ES-I3 (cell line): ENCODE data around the gene PPP1R14C.
"Not testable (repeated sequence)": the region's sequence is repeated elsewhere in the genome, so short reads cannot be mapped to it uniquely, and the experiment has no call there.

Experiments
- H3K36me3 ChIP-seq: 2 replicates; pipeline ENCODE4 v1.6.1; 2013; ENCODE audit warnings: mild to moderate bottlenecking, low read length, control low read depth, moderate library complexity; ENCODE audit not compliant: insufficient read depth
- H3K4me1 ChIP-seq: 2 replicates; pipeline ENCODE4 v1.6.1; 2013; ENCODE audit warnings: mild to moderate bottlenecking, control low read depth, low read length; ENCODE audit not compliant: insufficient read depth
- H3K9ac ChIP-seq: 2 replicates; pipeline ENCODE4 v1.6.1; 2013; ENCODE audit warnings: low read depth, mild to moderate bottlenecking, low read length, moderate library complexity
- H3K9me3 ChIP-seq: 2 replicates; pipeline ENCODE4 v1.6.1; 2013; ENCODE audit warnings: mild to moderate bottlenecking, low read length, moderate library complexity; ENCODE audit not compliant: control insufficient read depth, insufficient read depth

PPP1R14C gene

GRCh38 chr6:150185732-150186117 is 42.9 kb downstream of the PPP1R14C start:
- no peak overlapping the region for H3K9ac ChIP-seq
- H3K36me3 ChIP-seq: no peaks in the 10 kb centered on the region
- H3K4me1 ChIP-seq: no peaks in the 10 kb centered on the region
- H3K9me3 ChIP-seq: no peaks in the 10 kb centered on the region

DNA sequence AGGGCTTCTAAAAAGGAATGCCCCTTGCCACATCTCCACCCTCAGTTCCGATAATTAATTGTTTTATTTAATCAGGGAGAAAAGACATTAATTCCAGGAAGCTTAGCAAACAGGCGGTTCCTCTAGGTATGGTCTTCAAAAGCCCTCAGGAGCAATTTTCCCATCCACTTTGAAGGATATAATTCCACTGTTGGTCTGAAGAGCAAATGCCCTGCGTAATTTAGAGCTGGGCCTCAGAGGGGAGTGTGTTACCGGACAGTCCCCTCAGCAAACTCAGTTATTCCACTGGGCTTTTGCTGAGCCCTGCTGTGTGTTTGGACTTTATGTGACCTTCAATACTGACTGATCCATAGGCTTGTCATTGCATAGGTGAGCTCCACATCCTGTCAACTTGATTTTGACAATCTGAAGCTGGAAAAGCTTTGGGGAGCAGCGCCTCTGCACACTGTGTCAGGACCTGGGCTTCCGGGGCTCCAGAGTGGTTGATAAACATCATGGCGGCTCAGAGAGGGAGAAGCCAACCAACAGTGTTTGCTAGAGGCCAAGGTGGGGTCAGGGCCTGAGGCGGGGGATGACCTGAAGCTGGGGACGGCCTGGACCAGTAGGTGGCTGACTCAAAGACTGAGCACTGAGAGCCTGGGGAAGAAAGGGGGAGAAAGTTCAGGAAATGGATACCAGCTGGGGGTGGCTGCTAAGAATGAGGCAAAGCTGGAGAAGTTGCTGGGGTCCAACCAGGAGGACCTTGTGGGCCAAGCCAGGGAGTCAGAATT is 43.5 kb downstream of the PPP1R14C start:
- Histone ChIP-seq H3K9ac (no peak overlapping the region), H3K36me3 (no peaks in the 10 kb centered on the region), H3K4me1 (no peaks in the 10 kb centered on the region), H3K9me3 (no peaks in the 10 kb centered on the region)

DNA sequence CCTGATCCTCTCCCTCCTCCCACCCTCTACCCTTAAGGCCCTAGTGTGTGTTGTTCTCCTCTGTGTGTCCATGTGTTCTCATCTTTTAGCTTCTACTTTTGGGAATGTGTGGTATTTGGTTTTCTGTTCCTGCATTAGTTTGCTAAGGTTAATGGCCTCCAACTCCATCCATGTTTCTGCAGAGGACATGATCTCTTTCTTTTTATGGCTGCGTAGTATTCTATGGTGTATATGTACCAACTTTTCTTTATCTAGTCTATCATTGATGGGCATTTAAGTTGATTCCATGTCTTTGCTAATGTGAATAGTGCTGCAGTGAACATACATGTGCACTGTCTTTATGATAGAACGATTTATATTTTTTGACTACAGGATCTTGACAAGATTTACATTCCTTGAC is 44.6 kb downstream of the PPP1R14C start:
- H3K9me3 ChIP-seq, H3K4me1 ChIP-seq, H3K9ac ChIP-seq, H3K36me3 ChIP-seq: not testable (repeated sequence)

DNA sequence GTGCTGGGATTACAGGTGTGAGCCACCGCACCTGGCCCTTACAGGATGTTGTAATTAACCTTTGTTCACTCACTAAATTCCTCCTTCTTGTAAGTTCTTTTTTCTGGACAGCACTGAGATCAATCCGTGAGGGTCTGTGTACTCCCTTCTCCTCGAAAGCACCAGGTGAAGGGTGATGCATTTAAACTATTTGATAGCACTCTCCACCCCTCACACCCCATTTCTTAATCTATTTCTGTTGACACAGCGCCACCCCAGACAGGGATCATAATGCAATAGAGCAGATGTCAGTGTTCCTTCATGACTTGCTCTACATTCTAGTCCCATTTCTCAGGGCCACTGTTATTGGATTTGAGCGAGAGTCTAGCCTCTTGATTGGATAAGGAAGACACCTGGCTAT is 46.3 kb downstream of the PPP1R14C start:
- H3K4me1 ChIP-seq: no peaks in the 10 kb centered on the region
- H3K9ac ChIP-seq: no peak overlapping the region
- H3K36me3 ChIP-seq: no peaks in the 10 kb centered on the region
- H3K9me3 ChIP-seq: no peaks in the 10 kb centered on the region

DNA sequence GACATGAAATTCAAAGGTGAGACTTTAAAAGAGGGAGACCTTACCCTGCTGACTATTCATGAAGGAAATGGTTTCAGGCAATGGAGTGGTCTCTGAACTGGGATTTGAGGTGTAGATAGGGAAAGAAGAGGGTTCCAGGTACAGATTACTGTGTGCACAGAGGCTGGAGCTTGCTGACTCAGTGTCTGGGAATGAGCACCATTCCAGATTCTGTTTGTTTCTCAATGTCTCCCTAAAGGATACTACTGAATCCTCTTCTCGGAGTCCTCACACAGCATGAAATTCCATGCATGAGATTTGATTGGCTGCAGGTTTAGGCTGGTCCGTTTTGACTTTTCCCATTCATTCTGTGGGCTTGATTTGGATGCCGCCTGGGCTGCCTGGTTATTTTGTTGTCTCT is 49.0 kb downstream of the PPP1R14C start:
- no peaks in the 10 kb centered on the region for H3K4me1 ChIP-seq
- H3K9me3 ChIP-seq: no peaks in the 10 kb centered on the region
- H3K36me3 ChIP-seq: no peaks in the 10 kb centered on the region
- H3K9ac ChIP-seq: no peak overlapping the region

GRCh38 chr6:150194195-150194594 is 51.4 kb downstream of the PPP1R14C start:
- Histone ChIP-seq H3K36me3 (no peaks in the 10 kb centered on the region), H3K4me1 (no peaks in the 10 kb centered on the region), H3K9ac (no peak overlapping the region)

DNA sequence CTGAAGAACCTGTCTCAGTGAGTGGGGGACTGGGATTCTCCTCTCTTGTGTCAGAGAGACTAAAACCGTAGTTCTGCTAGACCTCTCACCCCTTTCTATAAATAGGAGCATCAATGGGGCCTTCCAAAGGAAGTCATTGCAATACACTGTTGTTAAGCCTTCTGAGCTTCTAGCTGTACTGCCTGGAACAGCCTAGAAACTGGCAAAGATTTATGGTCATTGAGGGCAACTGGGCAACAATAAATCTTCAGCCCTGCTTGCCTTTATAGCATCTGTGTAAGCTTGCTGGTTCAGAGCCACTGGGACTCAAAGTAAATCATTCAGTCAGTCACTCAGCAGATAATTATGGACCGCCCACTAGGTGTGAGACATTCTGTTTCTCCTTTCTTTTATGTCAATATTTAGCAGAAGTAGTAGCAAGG is 53.2 kb downstream of the PPP1R14C start:
- Histone ChIP-seq H3K9me3 (no peaks in the 10 kb centered on the region), H3K9ac (no peak overlapping the region), H3K4me1 (no peaks in the 10 kb centered on the region), H3K36me3 (no peaks in the 10 kb centered on the region)

More at GRCh38 chr6:150194195-150194594, 51.4 kb downstream of the PPP1R14C start:
- no peaks in the 10 kb centered on the region for H3K9me3 ChIP-seq

DNA sequence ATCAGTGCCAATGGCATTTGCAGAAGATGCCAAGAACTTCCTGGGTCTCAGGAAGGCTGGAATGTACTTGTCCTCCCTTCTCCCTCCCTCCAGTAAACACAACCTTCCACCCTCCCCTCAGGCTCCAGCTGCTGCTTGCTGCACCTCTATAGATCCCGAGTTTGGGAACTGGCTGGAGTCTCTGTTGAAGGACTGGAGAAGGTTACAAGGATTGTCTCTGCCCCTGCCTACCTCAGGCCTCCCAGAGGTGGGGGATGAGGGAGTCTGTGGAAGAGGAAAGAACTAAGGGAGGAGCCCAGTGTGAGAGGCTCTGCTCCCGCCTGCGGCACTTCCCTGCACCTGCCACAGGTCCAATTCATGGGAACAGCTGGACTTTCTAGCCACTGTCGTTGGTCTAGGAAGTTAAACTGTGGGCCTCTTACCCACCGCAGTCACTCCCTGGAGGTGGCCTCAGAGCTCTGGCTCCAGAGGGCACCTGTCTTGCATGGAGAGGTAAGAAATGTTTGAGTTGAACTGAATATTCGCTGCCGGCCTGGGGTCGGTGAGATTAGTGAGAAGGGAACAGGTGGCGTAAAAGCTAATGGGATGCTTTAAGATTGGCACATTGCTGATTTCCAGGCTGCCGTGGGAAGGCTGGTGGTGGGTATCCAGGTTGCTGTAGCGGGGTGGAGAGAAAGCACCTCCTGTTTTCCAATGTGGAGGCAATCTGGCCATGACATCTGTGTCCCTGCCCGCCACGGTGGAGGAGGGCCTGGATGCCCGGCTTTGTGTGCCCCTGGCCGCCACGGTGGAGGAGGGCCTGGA is 54.3 kb downstream of the PPP1R14C start:
- no peak overlapping the region for H3K9ac ChIP-seq
- no peaks in the 10 kb centered on the region for H3K9me3 ChIP-seq
- no peaks in the 10 kb centered on the region for H3K36me3 ChIP-seq
- no peaks in the 10 kb centered on the region for H3K4me1 ChIP-seq

DNA sequence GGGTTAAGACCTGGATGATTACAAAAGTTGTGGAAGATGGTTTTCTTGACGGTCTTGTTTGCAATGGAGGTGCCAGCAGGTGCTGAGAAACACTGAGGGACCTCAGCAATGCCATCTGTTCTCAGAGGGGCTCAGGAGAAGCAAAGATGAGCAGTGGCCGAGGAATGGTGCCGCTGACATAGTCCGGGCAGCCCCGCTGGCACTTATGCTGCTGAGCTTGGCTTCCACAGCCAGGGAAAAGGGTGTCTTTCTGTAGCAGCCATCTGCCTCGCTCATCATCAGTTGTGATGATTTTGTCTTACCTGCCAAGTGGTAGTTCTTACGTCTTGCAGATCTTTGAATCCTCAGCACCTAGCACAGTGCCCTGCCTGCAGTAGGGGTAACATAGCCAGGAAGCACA is 55.7 kb downstream of the PPP1R14C start:
- no peak overlapping the region for H3K9ac ChIP-seq

DNA sequence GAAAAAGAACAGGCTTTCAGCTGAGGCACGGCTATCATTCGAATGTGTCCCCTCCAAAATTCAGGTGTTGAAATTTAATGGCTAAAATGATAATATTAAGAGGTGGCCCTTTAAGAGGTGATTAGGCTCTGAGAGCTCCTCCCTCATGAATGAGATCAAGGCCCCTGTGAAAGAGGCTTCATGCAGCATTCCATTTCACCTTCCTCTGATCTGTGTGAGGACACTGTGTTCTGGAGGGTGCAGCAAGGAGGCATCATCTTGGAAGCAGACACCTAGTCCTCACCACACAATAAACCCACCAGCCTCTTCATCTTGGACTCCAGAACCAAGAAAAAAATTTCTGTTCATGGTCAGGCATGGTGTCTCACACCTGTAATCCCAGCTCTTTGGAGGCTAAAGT is 56.4 kb downstream of the PPP1R14C start:
- Histone ChIP-seq H3K4me1 (no peaks in the 10 kb centered on the region), H3K9ac (no peak overlapping the region), H3K36me3 (no peaks in the 10 kb centered on the region), H3K9me3 (no peaks in the 10 kb centered on the region)

More for the DNA sequence above, 55.7 kb downstream of the PPP1R14C start:
- no peaks in the 10 kb centered on the region for H3K4me1 ChIP-seq
- H3K36me3 ChIP-seq: no peaks in the 10 kb centered on the region
- no peaks in the 10 kb centered on the region for H3K9me3 ChIP-seq

- Histone ChIP-seq H3K9ac (no peak overlapping the region), H3K36me3 (no peaks in the 10 kb centered on the region), H3K9me3 (no peaks in the 10 kb centered on the region), H3K4me1 (no peaks in the 10 kb centered on the region)
These were observed 57.7 kb downstream of the PPP1R14C start for GRCh38 chr6:150200428-150201100.

DNA sequence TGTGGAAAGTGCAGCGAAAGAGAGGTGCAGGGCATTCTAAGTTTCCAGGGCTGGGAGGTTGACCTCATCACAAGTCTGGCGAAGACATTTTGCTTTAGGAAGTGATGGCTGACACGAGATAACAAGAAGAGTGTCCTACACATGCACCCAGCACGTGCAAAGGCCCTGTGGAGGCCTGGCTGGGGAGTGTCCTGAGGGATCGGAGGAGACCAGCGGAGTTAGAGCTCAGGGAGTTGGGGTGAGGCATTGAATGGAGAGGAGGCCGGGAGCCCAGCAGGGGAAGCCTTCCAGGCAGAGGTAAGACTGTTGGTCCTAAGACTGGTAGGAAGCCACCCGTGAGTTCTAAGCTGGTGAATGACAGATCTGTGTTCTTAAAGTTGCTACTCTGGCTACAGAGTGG is 58.4 kb downstream of the PPP1R14C start:
- no peaks in the 10 kb centered on the region for H3K36me3 ChIP-seq
- H3K9ac ChIP-seq: no peak overlapping the region
- H3K9me3 ChIP-seq: no peaks in the 10 kb centered on the region
- no peaks in the 10 kb centered on the region for H3K4me1 ChIP-seq

- H3K9me3 ChIP-seq: no peaks in the 10 kb centered on the region
- H3K9ac ChIP-seq: no peak overlapping the region
- H3K4me1 ChIP-seq: no peaks in the 10 kb centered on the region
- no peaks in the 10 kb centered on the region for H3K36me3 ChIP-seq
These were observed 59.0 kb downstream of the PPP1R14C start for GRCh38 chr6:150201772-150202329.

DNA sequence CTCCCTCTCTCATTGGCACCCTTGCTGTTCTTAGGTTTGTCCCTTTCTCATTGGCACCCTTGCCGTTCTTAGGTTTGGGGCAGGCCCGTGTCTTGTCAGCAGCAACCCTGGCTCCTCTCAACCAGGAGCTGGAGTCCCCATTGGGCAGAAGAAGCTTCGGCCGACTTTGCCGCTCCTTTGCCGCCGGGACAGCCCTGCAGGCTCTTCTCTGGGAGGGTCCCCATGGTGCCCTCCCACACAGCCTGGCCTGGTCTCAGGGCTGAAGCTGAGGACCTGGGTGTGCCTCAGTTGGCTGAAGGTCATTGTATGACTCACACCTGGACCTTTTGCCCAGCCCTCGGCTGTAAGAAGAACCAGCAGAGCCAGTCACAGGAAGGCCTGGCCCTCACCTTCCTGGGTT is 59.6 kb downstream of the PPP1R14C start:
- Histone ChIP-seq H3K9me3 (no peaks in the 10 kb centered on the region), H3K9ac (no peak overlapping the region), H3K4me1 (no peaks in the 10 kb centered on the region), H3K36me3 (no peaks in the 10 kb centered on the region)
